CD4-positive, alpha-beta T cell (primary cell): Measurements from ENCODE around the gene USP47. TPM values are rescaled to one million over a fixed set of nuclear protein-coding genes. Genes with fewer than 3 reads are reported as not detected.

ENCODE experiments used
- ATAC-seq: fragments of 200-7000 bp; cut with Tn5 transposase; one replicate; pipeline ENCODE4 v1.10.0; 2022; ENCODE audit warnings: mild to moderate bottlenecking; ENCODE audit not compliant: poor library complexity
- CTCF ChIA-PET: fragments of 350-600 bp; sonication (Branson Sonifier 250); formaldehyde crosslinking; loops from one replicate; lab custom pipeline; 2021; ENCODE audit warnings: antibody characterized with exemption, inconsistent platforms; lab: Charles Lee
- POLR2A ChIA-PET: fragments of 350-600 bp; sonication (Branson Sonifier 250); formaldehyde crosslinking; loops from one replicate; lab custom pipeline; 2021; ENCODE audit warnings: antibody characterized with exemption, inconsistent platforms; lab: Charles Lee
- DNase-seq, 14 experiments: peaks; one replicate each; pipeline ENCODE4 v3.0.0-alpha.2; 2013 to 2020; ENCODE audit warnings: mixed read lengths in 2 of 14
- H3K27ac ChIP-seq, 2 donors: one replicate each; pipeline versions ENCODE4 v1.5.1 to v1.7.0; 2013; ENCODE audit warnings: low read length in 2 of 2, low read depth in 1 of 2, mild to moderate bottlenecking in 1 of 2
- H3K27me3 ChIP-seq, 2 experiments: 1 replicate in 1 of 2; 2 replicates in 1 of 2; pipeline versions ENCODE4 v1.6.1 to v1.7.0; 2013; ENCODE audit warnings: low read length in 2 of 2, control low read depth in 1 of 2, mild to moderate bottlenecking in 1 of 2, moderate library complexity in 1 of 2; ENCODE audit not compliant: insufficient read depth in 2 of 2, control insufficient read depth in 1 of 2
- H3K36me3 ChIP-seq: one replicate; pipeline ENCODE4 v1.6.1; 2013; ENCODE audit warnings: low read length, control low read depth; ENCODE audit not compliant: insufficient read depth
- H3K4me1 ChIP-seq: one replicate; pipeline ENCODE4 v1.6.1; 2013; ENCODE audit warnings: low read length, control low read depth; ENCODE audit not compliant: insufficient read depth
- H3K4me3 ChIP-seq: one replicate; pipeline ENCODE4 v1.5.1; 2013; ENCODE audit warnings: mild to moderate bottlenecking, low read length, moderate library complexity
- H3K9me3 ChIP-seq, 2 experiments: 1 replicate in 1 of 2; 2 replicates in 1 of 2; pipeline versions ENCODE4 v1.6.1 to v1.7.0; 2013; ENCODE audit warnings: low read length in 2 of 2, mild to moderate bottlenecking in 2 of 2, control low read depth in 1 of 2, moderate library complexity in 1 of 2; ENCODE audit not compliant: control insufficient read depth in 1 of 2, insufficient read depth in 1 of 2
- H3K27ac Mint-ChIP-seq: one replicate; pipeline ENCODE4 v1.8.0; 2020; ENCODE audit warnings: mixed read lengths
- H3K27me3 Mint-ChIP-seq: one replicate; pipeline ENCODE4 v1.8.0; 2021; ENCODE audit warnings: mixed read lengths
- H3K36me3 Mint-ChIP-seq: one replicate; pipeline ENCODE4 v1.8.0; 2021; ENCODE audit warnings: low read depth, mixed read lengths
- H3K4me1 Mint-ChIP-seq: one replicate; pipeline ENCODE4 v1.8.0; 2021; ENCODE audit warnings: low read depth, mixed read lengths
- H3K4me3 Mint-ChIP-seq: one replicate; pipeline ENCODE4 v1.8.0; 2020; ENCODE audit warnings: mild to moderate bottlenecking, mixed read lengths
- H3K9me3 Mint-ChIP-seq: one replicate; pipeline ENCODE4 v1.8.0; 2020; ENCODE audit warnings: mixed read lengths
- CTCF ChIP-seq: fragments of 200-600 bp; IDR thresholded peaks from one replicate; pipeline ENCODE4 v1.8.0; 2022; ENCODE audit warnings: antibody characterized with exemption, mild to moderate bottlenecking
- intact Hi-C, 2 experiments: fragments of 100-400 bp; cut with DNase I in 1 of 2; cut with micrococcal nuclease in 1 of 2; formaldehyde crosslinking; loops; one replicate each; pipeline versions ENCODE4 v1.15.1 to v1.9.0; 2023 to 2025; cut with DNase I, micrococcal nuclease
- total RNA-seq, 174 experiments: library from RNA in 2 of 174; stranded (reverse) in 2 of 174; gene quantifications; one replicate each; pipeline ENCODE4 v1.2.3 and lab custom pipeline; 2021 to 2026

USP47 gene
- total RNA-seq, 2 experiments from 2014 or later, result 97.0 to 100 TPM

GRCh38 chr11:11997049-11997322 is 155.2 kb downstream of the USP47 start:
- POLR2A ChIA-PET, result no interaction called here
- Mint-ChIP-seq H3K27ac (no peak overlapping the region), H3K4me3 (no peak overlapping the region), H3K4me1 (peaks cover 5% of the 10 kb centered on the region), H3K9me3 (no peaks in the 10 kb centered on the region), H3K27me3 (peaks cover 58% of the 10 kb centered on the region), H3K36me3 (no peaks in the 10 kb centered on the region)
- no peak for TF ChIP-seq CTCF
- Histone ChIP-seq H3K36me3 (no peaks in the 10 kb centered on the region), H3K27me3 (peaks cover 0 to 6% of the 10 kb centered on the region in 2 experiments), H3K4me3 (no peak overlapping the region), H3K9me3 (no peaks in the 10 kb centered on the region), H3K27ac (no peak overlapping the region), H3K4me1 (peaks cover 3% of the 10 kb centered on the region)
- no peak for DNase-seq
- ATAC-seq, result no peak
- CTCF ChIA-PET, result no interaction called here
- intact Hi-C loops, result no loop called here

- no peaks in the 10 kb centered on the region for H3K36me3 Mint-ChIP-seq
- Histone ChIP-seq H3K4me1 (peaks cover 3% of the 10 kb centered on the region), H3K4me3 (peak overlapping the region; percentile 28), H3K36me3 (no peaks in the 10 kb centered on the region), H3K27me3 (peaks cover 1 to 6% of the 10 kb centered on the region in 2 experiments), H3K27ac (no peak overlapping the region), H3K9me3 (no peaks in the 10 kb centered on the region)
- H3K4me1 Mint-ChIP-seq, result peaks cover 5% of the 10 kb centered on the region
- H3K27me3 Mint-ChIP-seq, result peaks cover 69% of the 10 kb centered on the region
- ATAC-seq, result no peak
- TF ChIP-seq CTCF, result no peak
- POLR2A ChIA-PET, result no interaction called here
- intact Hi-C loops, result no loop called here
- CTCF ChIA-PET, result no interaction called here
- peak overlapping the region; percentile 54 for H3K4me3 Mint-ChIP-seq
- no peaks in the 10 kb centered on the region for H3K9me3 Mint-ChIP-seq
- no peak overlapping the region for H3K27ac Mint-ChIP-seq
- DNase-seq, result peak in 2 of 14 experiments; percentile 15 to 23
Measured at GRCh38 chr11:11998091-11998781, 156.5 kb downstream of the USP47 start.

GRCh38 chr11:12001186-12001585 is 159.4 kb downstream of the USP47 start:
- intact Hi-C loops, result no loop called here
- no peaks in the 10 kb centered on the region for H3K36me3 Mint-ChIP-seq

More at GRCh38 chr11:12001186-12001585, 159.4 kb downstream of the USP47 start:
- no peaks in the 10 kb centered on the region for H3K9me3 Mint-ChIP-seq
- Histone ChIP-seq H3K9me3 (no peaks in the 10 kb centered on the region), H3K4me1 (peaks cover 3% of the 10 kb centered on the region), H3K27ac (no peak overlapping the region), H3K4me3 (no peak overlapping the region), H3K27me3 (peaks cover 6 to 25% of the 10 kb centered on the region in 2 experiments), H3K36me3 (no peaks in the 10 kb centered on the region)
- ATAC-seq, result no peak
- H3K27ac Mint-ChIP-seq, result no peak overlapping the region
- H3K4me3 Mint-ChIP-seq, result no peak overlapping the region
- DNase-seq, result no peak
- POLR2A ChIA-PET, result no interaction called here
- H3K4me1 Mint-ChIP-seq, result peaks cover 5% of the 10 kb centered on the region
- peaks cover 79% of the 10 kb centered on the region for H3K27me3 Mint-ChIP-seq
- TF ChIP-seq CTCF, result no peak
- CTCF ChIA-PET, result no interaction called here
